ENCODE measurements around the gene PLEKHA5. TPM values are rescaled to one million over a fixed set of nuclear protein-coding genes. Genes with fewer than 3 reads are reported as not detected.
"Not testable (repeated sequence)": the region's sequence is repeated elsewhere in the genome, so short reads cannot be mapped to it uniquely, and the experiment has no call there.

PLEKHA5 gene
- total RNA-seq, 1 donor from 2014 or later: 10.9 TPM

DNA sequence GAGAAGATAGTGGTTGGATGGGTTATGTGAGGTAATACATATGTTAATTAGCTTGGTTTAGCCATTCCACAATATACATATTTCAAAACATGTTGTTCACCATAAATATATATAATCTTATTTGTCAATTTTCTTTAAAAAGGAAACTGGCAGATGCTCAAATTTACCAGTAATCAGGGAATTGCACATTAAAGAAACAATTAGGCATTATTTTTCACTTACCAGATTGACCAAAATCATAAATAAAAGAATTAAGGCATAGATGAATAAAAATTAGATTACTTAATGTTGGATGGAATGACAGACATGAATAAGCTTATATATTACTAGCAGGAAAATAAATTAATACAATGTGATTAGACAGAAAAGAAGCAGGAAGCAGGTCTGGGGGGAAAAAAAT is 147.2 kb downstream of the PLEKHA5 start:
- no peak for DNase-seq (ENCODE audit: low spot score)

- no peak for DNase-seq (ENCODE audit: low spot score)
Observed at GRCh38 chr12:19277711-19278110, 148.2 kb downstream of the PLEKHA5 start.

GRCh38 chr12:19278407-19278806 is 148.9 kb downstream of the PLEKHA5 start:
- DNase-seq (ENCODE audit: low spot score): no peak

GRCh38 chr12:19282133-19282699 is 152.7 kb downstream of the PLEKHA5 start:
- no peak for DNase-seq (ENCODE audit: low spot score)

DNA sequence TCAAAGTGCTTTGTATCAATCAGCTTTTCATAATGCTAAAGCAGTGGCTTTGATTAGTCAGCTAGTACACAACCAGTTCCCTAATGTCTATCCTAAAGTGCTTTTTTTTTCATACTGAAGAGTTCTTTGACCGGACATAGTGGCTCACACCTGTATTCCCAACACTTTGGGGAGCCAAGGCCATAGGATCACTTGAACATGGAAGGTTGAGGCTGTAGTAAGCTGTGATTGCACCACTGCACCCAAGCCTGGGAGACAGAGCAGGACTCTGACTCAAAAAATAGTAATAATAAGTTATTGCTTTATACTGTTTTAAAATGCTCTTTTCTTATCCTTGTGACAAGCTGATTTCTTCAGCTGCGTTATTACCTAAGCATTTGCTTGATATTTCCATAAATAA is 155.1 kb downstream of the PLEKHA5 start:
- DNase-seq (ENCODE audit: low spot score): no peak

- no peak for DNase-seq (ENCODE audit: low spot score)
Observed at GRCh38 chr12:19285793-19286448, 156.4 kb downstream of the PLEKHA5 start.

GRCh38 chr12:19287302-19287701 is 157.8 kb downstream of the PLEKHA5 start:
- DNase-seq (ENCODE audit: low spot score): no peak

GRCh38 chr12:19288161-19288560 is 158.6 kb downstream of the PLEKHA5 start:
- DNase-seq (ENCODE audit: low spot score): no peak

DNA sequence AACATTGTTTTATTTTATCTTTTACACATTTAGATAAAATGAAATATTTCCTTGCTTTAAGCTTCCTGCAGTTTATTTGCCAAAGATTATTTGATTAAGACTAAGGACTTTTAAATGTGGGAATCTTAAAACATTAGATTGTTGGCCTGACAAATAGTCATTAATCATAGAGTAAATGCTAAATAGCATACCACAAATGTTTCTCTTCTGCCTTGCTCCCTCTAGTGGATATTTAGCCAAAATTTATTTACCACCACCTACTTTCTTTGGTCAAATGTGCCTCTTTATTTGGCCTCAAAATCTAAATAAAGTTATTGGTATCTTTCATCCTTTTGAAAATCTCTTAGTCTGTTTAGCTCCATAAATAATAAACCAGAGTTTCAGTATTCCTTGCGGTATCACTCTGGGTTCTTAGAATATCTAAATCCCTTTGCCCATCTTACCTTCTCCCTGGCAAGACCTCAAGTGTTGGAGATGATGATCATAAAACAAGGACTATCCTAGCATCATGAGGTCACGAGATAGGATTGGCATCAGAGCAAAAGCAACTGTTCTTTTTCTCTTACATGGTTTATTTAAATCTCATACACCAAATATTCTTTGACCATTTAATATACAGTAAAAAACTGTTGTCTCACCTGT is 159.2 kb downstream of the PLEKHA5 start:
- DNase-seq (ENCODE audit: low spot score): no peak

DNA sequence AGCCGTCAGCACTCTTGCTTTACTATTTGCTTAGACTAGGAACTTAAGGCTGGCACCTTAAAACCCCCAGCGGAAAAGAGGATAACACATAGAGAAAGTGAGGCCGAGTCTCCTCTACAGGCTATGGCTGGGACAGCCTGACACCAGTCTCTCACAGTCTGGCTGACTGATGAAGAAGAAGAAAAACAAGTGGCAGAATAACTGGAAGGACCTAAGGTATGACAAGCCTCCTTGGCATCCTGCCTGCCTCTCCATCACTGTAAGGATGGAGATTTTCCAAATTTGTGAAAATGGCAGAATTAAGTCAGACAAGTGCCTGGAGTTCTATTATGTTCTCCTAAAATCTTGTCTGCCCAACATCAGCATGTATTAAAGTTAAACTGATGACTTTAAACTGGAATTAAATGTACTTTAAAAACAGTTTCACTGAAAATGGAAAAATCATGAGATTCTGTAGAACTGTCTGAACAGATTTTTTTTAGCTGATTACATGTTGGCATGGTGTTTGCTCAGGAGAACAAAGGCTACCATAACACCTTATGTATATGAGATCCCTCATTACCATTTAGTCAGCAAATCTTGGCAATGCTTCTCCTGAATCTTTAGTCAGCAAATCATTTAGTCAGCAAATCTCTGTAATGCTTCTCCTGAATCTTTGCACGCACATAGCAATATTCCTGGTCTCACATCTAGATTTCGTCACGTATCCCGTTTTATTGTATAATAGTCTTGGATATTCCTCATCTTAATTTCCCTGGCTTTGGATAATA is 169.5 kb downstream of the PLEKHA5 start:
- no peak for DNase-seq (ENCODE audit: low spot score)

DNA sequence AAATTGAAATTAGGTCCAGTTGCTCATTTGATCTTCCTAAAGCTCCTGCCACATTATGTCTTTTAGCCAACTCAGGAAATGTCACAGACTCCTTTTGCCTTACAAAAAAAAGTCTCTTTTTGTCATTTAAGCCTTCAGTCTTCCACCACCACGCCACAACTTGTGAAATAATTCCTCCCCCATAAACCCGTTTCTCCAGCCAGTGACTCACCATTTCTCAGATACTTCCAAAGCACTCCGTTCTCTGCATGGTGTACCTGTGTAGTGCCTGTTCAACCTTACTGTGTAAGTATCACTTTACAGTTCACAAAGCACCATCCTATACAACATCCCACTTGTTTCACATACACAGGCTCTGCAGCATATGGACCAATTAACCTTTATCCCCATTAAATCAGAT is 170.2 kb downstream of the PLEKHA5 start:
- DNase-seq (ENCODE audit: low spot score): no peak

- no peak for DNase-seq (ENCODE audit: low spot score)
Observed at GRCh38 chr12:19301223-19301622, 171.7 kb downstream of the PLEKHA5 start.

GRCh38 chr12:19301688-19302087 is 172.2 kb downstream of the PLEKHA5 start:
- no peak for DNase-seq (ENCODE audit: low spot score)

DNA sequence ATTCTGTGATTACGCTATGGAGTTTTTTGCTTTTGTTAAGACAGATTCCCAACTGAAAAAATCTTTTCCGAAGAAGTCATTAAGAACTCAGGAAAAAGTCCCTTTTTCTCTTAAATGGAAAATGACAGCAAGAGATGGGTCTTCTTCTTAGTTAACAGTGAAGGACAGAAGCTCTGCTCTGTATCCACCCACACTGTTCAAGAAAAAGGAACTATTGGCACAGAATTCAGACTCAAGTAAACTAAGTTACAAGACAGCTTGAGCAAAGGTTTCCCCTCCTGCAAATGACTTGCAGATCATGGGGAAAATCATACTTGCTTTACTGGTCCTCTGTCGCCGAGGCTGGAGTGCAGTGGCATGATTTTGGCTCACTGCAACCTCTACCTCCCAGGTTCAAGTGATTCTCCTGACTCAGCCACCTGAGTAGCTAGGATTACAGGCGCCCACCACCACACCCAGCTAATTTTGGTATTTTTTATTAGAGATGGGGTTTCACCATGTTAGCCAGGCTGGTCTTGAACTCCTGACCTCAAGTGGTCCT is 172.6 kb downstream of the PLEKHA5 start:
- no peak for DNase-seq (ENCODE audit: low spot score)

GRCh38 chr12:19303496-19303895 is 174.0 kb downstream of the PLEKHA5 start:
- no peak for DNase-seq (ENCODE audit: low spot score)

DNA sequence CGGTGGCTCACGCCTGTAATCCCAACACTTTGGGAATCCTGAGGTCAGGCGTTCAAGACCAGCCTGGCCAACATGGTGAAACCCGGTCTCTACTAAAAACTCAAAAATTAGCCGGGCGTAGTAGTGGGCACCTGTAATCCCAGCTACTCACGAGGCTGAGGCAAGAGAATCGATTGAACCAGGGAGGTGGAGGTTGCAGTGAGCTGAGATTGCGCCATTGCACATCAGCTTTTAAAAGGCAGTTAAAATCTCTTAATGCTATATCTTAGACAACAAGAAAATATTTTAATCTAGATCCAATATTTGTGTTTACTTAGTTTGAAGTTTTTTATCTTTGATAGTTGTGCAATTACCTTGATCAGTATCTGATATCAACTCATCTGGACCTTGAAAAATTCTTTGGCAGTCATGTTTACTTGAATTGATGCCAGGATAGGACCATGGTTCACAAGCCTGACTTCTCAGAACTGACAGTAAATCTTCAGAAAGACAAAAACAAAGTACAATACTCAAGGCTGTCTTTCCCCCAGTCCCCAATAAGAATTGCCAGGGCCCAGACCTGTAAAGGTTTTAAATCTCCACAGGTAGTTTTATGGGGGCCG is 174.7 kb downstream of the PLEKHA5 start:
- DNase-seq (ENCODE audit: low spot score): no peak

GRCh38 chr12:19305621-19306020 is 176.1 kb downstream of the PLEKHA5 start:
- DNase-seq (ENCODE audit: low spot score): not testable (repeated sequence)

GRCh38 chr12:19306366-19306765 is 176.8 kb downstream of the PLEKHA5 start:
- no peak for DNase-seq (ENCODE audit: low spot score)

DNA sequence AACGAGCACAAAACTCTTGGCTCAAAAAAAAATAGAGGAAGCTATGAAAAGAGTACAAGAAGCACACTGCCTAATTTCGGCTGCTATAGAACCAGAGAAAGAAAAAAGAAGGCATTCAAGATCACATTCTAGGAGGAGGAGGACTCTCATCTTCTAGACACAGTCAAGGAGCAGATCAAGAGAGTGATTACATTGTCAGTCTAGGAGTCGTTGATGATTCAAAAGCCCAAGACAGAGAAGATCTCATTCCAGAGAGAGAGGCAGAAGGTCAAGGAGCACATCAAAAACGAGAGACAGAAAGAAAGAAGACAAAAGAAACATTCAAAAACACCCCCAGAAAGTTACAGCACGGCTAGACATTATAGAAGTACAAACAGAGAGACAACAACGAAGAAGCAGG is 177.9 kb downstream of the PLEKHA5 start:
- no peak for DNase-seq (ENCODE audit: low spot score)

- DNase-seq (ENCODE audit: low spot score): no peak
Observed at GRCh38 chr12:19311165-19311564, 181.6 kb downstream of the PLEKHA5 start.

DNA sequence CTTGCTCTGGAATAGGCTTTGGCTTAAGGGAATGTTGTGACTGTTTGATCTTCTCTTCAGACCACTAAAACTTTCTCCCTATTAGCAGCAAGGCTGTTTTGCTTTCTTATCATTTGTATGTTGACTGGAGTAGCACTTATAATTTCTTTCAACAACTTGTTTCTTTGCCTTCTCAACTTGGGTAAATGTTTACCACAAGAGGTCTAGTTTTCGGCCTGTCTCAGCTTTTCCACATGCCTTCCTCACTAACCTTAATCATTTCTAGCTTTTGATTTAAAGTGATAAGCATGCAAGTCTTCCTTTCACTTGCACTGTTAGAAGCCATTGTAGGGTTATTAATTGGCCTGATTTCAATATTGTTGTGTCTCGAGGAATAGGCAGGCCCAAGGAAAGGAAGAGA is 183.1 kb downstream of the PLEKHA5 start:
- DNase-seq (ENCODE audit: low spot score): no peak
